HEK293T (cell line): Measurements from ENCODE around the gene IGDCC3.

Source experiments
- CTCF ChIA-PET: fragments of 350-600 bp; formaldehyde crosslinking; extraction: SDS; loops from one replicate; lab custom pipeline; 2021; ENCODE audit warnings: antibody characterized with exemption, inconsistent platforms; lab: Yijun Ruan, JAX
- POLR2A ChIA-PET: fragments of 350-600 bp; formaldehyde crosslinking; extraction: SDS; loops from one replicate; lab custom pipeline; 2020; ENCODE audit warnings: antibody characterized with exemption, inconsistent platforms; lab: Yijun Ruan, JAX
- DNase-seq: peaks from one replicate; pipeline ENCODE4 v3.0.0; 2012; ENCODE audit warnings: mixed read lengths; ENCODE audit errors: extremely low spot score
- ARNT ChIP-seq: fragments of 450-650 bp; IDR thresholded peaks from 2 replicates; pipeline ENCODE4 v1.6.1; 2017; ENCODE audit warnings: mild to moderate bottlenecking
- BHLHE40 ChIP-seq: fragments of 450-650 bp; IDR thresholded peaks from 2 replicates; pipeline ENCODE4 v1.6.1; 2016; ENCODE audit warnings: mild to moderate bottlenecking, moderate library complexity, borderline replicate concordance
- CTBP1 ChIP-seq: fragments of 450-650 bp; IDR thresholded peaks from 2 replicates; pipeline ENCODE4 v1.6.1; 2016; ENCODE audit warnings: borderline replicate concordance
- ELF4 ChIP-seq: fragments of 450-650 bp; IDR thresholded peaks from 2 replicates; pipeline ENCODE4 v1.6.1; 2017; ENCODE audit warnings: antibody characterized with exemption
- FOXA1 ChIP-seq: fragments of 450-650 bp; IDR thresholded peaks from 2 replicates; pipeline ENCODE4 v1.6.1; 2016; ENCODE audit warnings: mild to moderate bottlenecking
- FOXK2 ChIP-seq: fragments of 450-650 bp; IDR thresholded peaks from 2 replicates; pipeline ENCODE4 v1.6.1; 2016; ENCODE audit warnings: mild to moderate bottlenecking
- FOXM1 ChIP-seq: fragments of 450-650 bp; IDR thresholded peaks from 2 replicates; pipeline ENCODE4 v1.6.1; 2017; ENCODE audit warnings: mild to moderate bottlenecking, borderline replicate concordance
- HDGF ChIP-seq: fragments of 450-650 bp; IDR thresholded peaks from 2 replicates; pipeline ENCODE4 v1.6.1; 2017; ENCODE audit warnings: antibody characterized with exemption, borderline replicate concordance
- L3MBTL2 ChIP-seq: fragments of 450-650 bp; conservative IDR thresholded peaks from 2 replicates; pipeline ENCODE4 v1.6.1; 2016; ENCODE audit warnings: mild to moderate bottlenecking
- LEF1 ChIP-seq: fragments of 450-650 bp; IDR thresholded peaks from 2 replicates; pipeline ENCODE4 v1.6.1; 2017; ENCODE audit warnings: mild to moderate bottlenecking, borderline replicate concordance
- NFRKB ChIP-seq: fragments of 450-650 bp; IDR thresholded peaks from 2 replicates; pipeline ENCODE4 v1.6.1; 2016; ENCODE audit warnings: mild to moderate bottlenecking, moderate library complexity
- SP1 ChIP-seq: fragments of 450-650 bp; IDR thresholded peaks from 2 replicates; pipeline ENCODE4 v1.6.1; 2017
- SUZ12 ChIP-seq: fragments of 450-650 bp; IDR thresholded peaks from 2 replicates; pipeline ENCODE4 v1.6.1; 2016; ENCODE audit warnings: mild to moderate bottlenecking
- TARDBP ChIP-seq: fragments of 450-650 bp; IDR thresholded peaks from 2 replicates; pipeline ENCODE4 v1.6.1; 2016
- ZNF384 ChIP-seq: fragments of 450-650 bp; IDR thresholded peaks from 2 replicates; pipeline ENCODE4 v1.6.1; 2016
- TF ChIP-seq, protein P1 (sequence below): fragments of 450-650 bp; IDR thresholded peaks from 2 replicates; pipeline ENCODE4 v1.6.1; 2016

Gene IGDCC3

GRCh38 chr15:65331811-65332210 is 46.0 kb downstream of the IGDCC3 start:
- no peak for DNase-seq
- no peak for TF ChIP-seq CTBP1
- TF ChIP-seq L3MBTL2, result no peak
- no peak for TF ChIP-seq TARDBP
- TF ChIP-seq, protein P1, sequence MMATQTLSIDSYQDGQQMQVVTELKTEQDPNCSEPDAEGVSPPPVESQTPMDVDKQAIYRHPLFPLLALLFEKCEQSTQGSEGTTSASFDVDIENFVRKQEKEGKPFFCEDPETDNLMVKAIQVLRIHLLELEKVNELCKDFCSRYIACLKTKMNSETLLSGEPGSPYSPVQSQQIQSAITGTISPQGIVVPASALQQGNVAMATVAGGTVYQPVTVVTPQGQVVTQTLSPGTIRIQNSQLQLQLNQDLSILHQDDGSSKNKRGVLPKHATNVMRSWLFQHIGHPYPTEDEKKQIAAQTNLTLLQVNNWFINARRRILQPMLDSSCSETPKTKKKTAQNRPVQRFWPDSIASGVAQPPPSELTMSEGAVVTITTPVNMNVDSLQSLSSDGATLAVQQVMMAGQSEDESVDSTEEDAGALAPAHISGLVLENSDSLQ, result no peak
- TF ChIP-seq ELF4, result no peak
- TF ChIP-seq NFRKB, result no peak
- no peak for TF ChIP-seq HDGF
- no peak for TF ChIP-seq ARNT
- TF ChIP-seq FOXM1, result no peak
- no peak for TF ChIP-seq FOXA1
- TF ChIP-seq FOXK2, result no peak
- no peak for TF ChIP-seq SP1
- TF ChIP-seq SUZ12, result no peak
- ChIA-PET CTCF (no interaction called here), POLR2A (no interaction called here)

DNA sequence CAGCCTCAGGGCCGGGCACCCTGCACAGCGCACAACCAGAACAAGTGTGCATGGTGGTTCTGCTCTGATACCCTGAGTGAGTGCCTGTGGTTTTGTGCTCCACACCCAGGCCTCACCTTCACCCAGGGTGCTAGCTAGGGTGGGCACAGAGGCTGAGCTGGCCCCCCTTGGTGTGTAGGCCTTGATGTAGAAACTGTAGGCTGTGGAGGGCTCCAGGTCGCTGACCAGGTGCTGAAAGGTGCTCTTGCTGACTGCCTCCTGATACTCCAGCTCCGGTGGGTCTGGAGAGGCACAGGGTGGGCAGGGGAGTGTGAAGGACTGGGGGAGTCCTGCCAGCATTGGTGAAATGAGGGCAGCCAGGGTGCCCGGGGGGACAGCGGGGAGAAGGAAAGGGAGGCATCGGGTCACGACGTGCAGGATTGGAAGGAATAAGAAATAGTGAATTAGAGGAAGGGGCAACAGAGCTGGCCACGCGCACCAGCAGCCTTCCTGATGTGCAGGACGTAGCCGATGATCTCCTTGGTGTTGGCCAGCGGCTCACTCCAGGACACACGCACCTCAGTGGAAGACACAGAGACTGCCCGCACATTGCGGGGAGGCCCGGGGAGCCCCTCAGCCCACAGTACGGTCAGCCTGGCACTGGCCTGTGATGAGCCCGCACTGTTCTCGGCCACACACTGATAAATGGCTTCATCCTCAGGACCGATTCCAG is 46.7 kb downstream of the IGDCC3 start:
- TF ChIP-seq FOXK2 (no peak), FOXA1 (no peak), L3MBTL2 (no peak), HDGF (no peak), ELF4 (no peak), SP1 (no peak), ZNF384 (no peak), NFRKB (no peak), BHLHE40 (no peak), FOXM1 (no peak), TARDBP (no peak), SUZ12 (no peak), LEF1 (no peak)
- TF ChIP-seq, protein P1, result no peak
- CTCF ChIA-PET, result interaction anchor here (1.3 kb wide), 1 partner anchor 9 kb away, joined by 3 read pairs; no protein-coding TSS in a partner anchor
- no peak for DNase-seq
- POLR2A ChIA-PET, result no interaction called here

- CTCF ChIA-PET, result interaction anchor here (1.3 kb wide), 1 partner anchor 10 kb away, joined by 3 read pairs; no protein-coding TSS in a partner anchor
- TF ChIP-seq SUZ12, result no peak
- no peak for TF ChIP-seq ARNT
- no peak for TF ChIP-seq BHLHE40
- no peak for TF ChIP-seq L3MBTL2
- TF ChIP-seq CTBP1, result no peak
- no peak for TF ChIP-seq FOXM1
- no peak for TF ChIP-seq NFRKB
- DNase-seq, result no peak
- POLR2A ChIA-PET, result interaction anchor here (1.9 kb wide), 1 partner anchor 25 kb away, joined by 9 read pairs; the partner anchor contains the start of gene RNU5B-1
Observed at GRCh38 chr15:65329984-65330735, 47.6 kb downstream of the IGDCC3 start.

DNA sequence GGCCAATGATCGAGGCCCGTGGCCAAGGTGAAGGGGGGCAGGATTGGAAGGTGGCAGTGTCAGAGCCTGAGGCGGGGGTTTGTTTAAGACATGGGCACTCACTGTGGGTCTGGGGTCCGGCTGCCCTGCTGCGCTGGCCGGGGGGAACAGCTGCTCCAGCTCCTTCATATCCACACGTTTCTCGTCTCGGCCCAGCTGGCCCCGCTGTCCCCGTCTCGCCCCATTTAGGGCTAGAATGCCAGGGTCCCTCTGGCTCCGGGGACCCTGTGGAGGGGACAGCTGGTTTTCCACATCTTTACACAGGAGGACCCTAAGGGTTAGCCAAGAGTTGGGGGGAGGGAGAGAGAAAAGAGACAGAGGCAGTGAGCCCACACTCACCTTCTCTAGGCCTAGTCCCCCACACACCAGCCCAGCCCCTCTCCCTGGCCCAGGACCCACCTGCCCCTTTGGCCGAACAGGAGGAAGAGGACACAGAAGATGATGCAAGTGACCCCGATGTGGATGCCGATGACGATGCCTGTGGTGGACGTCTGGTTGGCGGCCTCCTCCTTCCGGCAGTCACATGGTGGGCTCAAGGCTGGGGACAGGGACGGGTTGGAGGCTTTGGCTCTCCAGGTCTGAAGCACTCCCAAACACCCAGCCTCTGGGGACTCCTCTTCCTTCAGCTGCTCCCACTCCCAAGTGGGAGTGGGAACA is 48.4 kb downstream of the IGDCC3 start:
- POLR2A ChIA-PET, result interaction anchor here (1.9 kb wide), 1 partner anchor 25 kb away, joined by 9 read pairs; the partner anchor contains the start of gene RNU5B-1
- TF ChIP-seq L3MBTL2 (no peak), LEF1 (no peak), HDGF (no peak), FOXM1 (no peak), FOXK2 (no peak), SUZ12 (no peak), ELF4 (no peak), ARNT (no peak), TARDBP (no peak), FOXA1 (no peak)
- TF ChIP-seq, protein P1, result no peak
- no peak for DNase-seq
- CTCF ChIA-PET, result interaction anchor here (1.0 to 1.3 kb wide), 2 partner anchors 11 kb away, joined by 3 read pairs; no protein-coding TSS in a partner anchor

DNA sequence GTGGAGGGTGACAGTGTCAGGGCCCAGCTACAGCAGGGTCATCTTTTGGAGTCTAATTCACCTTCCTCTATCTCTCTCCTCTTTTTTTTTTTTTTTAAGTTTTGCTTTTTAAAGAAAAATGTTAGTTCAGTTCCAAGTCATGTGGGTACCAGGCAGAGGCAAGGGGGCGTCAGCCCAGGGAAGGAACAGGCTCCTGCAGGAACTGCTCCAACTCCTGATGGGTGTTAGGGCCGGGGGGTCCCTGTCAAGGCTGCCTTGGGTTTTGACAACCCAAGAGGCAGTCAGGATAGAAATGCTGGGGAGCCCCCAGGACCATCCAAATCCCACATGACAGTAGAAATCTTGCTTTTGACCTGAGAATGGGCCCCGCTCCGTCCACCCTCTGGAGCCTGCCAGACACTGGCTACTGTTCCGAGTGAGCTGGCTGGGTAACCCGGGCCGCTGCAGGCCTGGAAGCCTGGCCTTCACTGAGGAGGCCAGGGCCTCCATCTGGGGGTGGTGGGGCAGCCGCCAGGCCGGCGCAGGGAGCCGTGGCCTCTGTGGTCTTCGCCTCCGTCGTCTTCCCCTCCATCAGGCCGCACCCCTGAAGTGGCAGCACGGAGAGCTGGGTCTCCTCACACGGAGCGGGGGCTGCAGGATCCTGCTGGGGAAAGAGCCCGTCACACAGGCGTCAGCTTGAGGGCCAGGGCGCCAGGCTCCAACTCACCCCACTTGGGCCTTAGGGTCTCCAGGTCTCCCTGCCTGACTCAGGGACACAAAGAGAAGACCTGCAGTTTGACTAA is 49.1 kb downstream of the IGDCC3 start:
- DNase-seq, result no peak
- ChIA-PET CTCF (interaction anchor here (0.6 to 1.0 kb wide), 2 partner anchors 10 to 77 kb away, joined by 3 read pairs; no protein-coding TSS in a partner anchor), POLR2A (interaction anchor here (1.9 kb wide), 1 partner anchor 24 kb away, joined by 9 read pairs; the partner anchor contains the start of gene RNU5B-1)
- no peak for TF ChIP-seq CTBP1
- TF ChIP-seq HDGF, result no peak
- TF ChIP-seq FOXK2, result no peak
- no peak for TF ChIP-seq ARNT
- TF ChIP-seq NFRKB, result no peak
- TF ChIP-seq ELF4, result no peak
- TF ChIP-seq LEF1, result no peak
- TF ChIP-seq FOXA1, result no peak
- no peak for TF ChIP-seq SP1
- TF ChIP-seq L3MBTL2, result no peak
- TF ChIP-seq, protein P1, result no peak
- TF ChIP-seq SUZ12, result no peak
- TF ChIP-seq ZNF384, result no peak
- no peak for TF ChIP-seq BHLHE40
- no peak for TF ChIP-seq FOXM1
- TF ChIP-seq TARDBP, result no peak
